Measurements from ENCODE around the gene ANK2. TPM values are rescaled to one million over a fixed set of nuclear protein-coding genes. Genes with fewer than 3 reads are reported as not detected.

ANK2 gene
- total RNA-seq, 3 donors from 2014 or later: 7.6 to 69.3 (median 21.0) TPM

GRCh38 chr4:113031212-113031611 lies 18.2 kb upstream of the ANK2 start:
- ATAC-seq (no peak), DNase-seq (no peak)
- Histone ChIP-seq H3K36me3 (ENCODE audit: low read depth) (no peaks in the 10 kb centered on the region), H3K4me3 (no peak overlapping the region), H3K4me1 (ENCODE audit: low read depth) (no peaks in the 10 kb centered on the region), H3K9me3 (no peaks in the 10 kb centered on the region)
- intact Hi-C loops (cut with DNase I, micrococcal nuclease): no loop called here
- no peak for TF ChIP-seq CTCF (IDR thresholded peaks at IDR 0.05)

- H3K4me3 ChIP-seq: no peak overlapping the region
- no peaks in the 10 kb centered on the region for H3K36me3 ChIP-seq (ENCODE audit: low read depth)
- intact Hi-C loops (cut with DNase I, micrococcal nuclease): no loop called here
- DNase-seq: no peak
- no peak for TF ChIP-seq CTCF (IDR thresholded peaks at IDR 0.05)
- H3K4me1 ChIP-seq (ENCODE audit: low read depth): no peaks in the 10 kb centered on the region
- no peaks in the 10 kb centered on the region for H3K9me3 ChIP-seq
- no peak for ATAC-seq
Observed at GRCh38 chr4:113040793-113041192, 8.7 kb upstream of the ANK2 start.

- no peak for TF ChIP-seq CTCF (IDR thresholded peaks at IDR 0.05)
- ATAC-seq (no peak), DNase-seq (no peak)
- Histone ChIP-seq H3K4me3 (no peak overlapping the region), H3K4me1 (ENCODE audit: low read depth) (no peaks in the 10 kb centered on the region), H3K9me3 (no peaks in the 10 kb centered on the region), H3K36me3 (ENCODE audit: low read depth) (no peaks in the 10 kb centered on the region)
- intact Hi-C loops (cut with DNase I, micrococcal nuclease): no loop called here
Observed at GRCh38 chr4:113042502-113042901, 7.0 kb upstream of the ANK2 start.

DNA sequence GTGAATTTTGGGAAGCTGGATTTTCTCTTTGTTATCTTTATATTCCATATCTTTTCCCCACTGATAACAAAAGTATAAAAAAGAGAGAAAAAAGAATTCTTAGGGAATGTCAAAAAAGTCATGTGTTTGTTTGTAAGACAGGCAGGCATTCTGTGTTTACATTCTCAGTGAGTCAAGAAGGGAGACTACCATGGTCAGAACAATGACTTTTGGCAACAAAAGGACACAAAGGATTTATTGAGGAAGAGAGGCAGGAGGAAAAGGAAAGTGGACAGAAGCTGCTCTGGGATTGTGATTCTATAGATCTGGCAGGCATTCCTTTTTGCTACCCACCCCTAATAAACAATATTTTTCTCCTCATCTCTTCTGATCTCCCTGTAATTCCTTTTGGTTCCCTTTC lies 5.9 kb upstream of the ANK2 start:
- intact Hi-C loops (cut with DNase I, micrococcal nuclease): no loop called here
- Histone ChIP-seq H3K4me1 (ENCODE audit: low read depth) (no peaks in the 10 kb centered on the region), H3K4me3 (no peak overlapping the region), H3K9me3 (no peaks in the 10 kb centered on the region), H3K36me3 (ENCODE audit: low read depth) (no peaks in the 10 kb centered on the region)
- DNase-seq (no peak), ATAC-seq (no peak)
- no peak for TF ChIP-seq CTCF (IDR thresholded peaks at IDR 0.05)

DNA sequence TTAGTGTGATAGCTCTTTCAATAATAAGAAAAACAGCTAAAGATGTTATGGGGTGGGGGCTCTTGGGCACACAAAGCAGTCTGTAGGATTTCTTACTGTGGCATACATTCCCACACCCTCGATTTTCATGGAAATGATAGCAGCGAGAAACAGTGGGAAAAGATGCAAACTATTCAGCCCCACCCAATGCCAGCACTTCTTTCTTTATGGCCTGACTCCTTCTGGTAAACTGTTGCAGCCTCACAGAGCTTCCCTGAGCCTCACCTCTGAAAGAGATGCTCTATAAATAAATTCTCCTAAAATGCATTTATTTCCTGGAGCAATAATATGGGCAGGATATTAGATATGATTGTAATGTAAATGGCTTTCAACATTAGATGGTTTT lies 910 bp downstream of the ANK2 start:
- ATAC-seq: no peak
- intact Hi-C loops (cut with DNase I, micrococcal nuclease): no loop called here
- Histone ChIP-seq H3K36me3 (ENCODE audit: low read depth) (no peaks in the 10 kb centered on the region), H3K9me3 (no peaks in the 10 kb centered on the region), H3K4me3 (no peak overlapping the region), H3K4me1 (ENCODE audit: low read depth) (no peaks in the 10 kb centered on the region)
- no peak for TF ChIP-seq CTCF (IDR thresholded peaks at IDR 0.05)
- no peak for DNase-seq

DNA sequence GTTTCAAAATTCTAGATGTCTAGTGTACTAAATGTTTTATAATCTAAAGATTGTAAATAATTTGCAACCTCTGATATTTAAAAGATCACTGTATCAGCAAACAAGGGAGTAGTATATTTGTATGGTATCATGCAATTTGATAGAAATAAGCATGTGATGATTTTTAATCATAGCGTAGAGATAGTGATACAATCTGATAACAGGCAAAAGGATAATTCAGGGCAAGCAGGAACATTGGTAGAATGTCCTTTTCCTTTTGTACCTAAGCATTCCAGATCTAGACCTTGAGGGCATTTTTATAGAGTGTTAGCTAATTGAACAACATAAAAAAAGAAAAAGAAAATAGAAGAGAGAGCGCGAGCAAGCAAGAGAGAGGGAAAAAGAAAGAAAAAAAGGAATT lies 1.4 kb downstream of the ANK2 start:
- intact Hi-C loops (cut with DNase I, micrococcal nuclease): no loop called here
- Histone ChIP-seq H3K4me1 (ENCODE audit: low read depth) (no peaks in the 10 kb centered on the region), H3K36me3 (ENCODE audit: low read depth) (no peaks in the 10 kb centered on the region), H3K4me3 (no peak overlapping the region), H3K9me3 (no peaks in the 10 kb centered on the region)
- DNase-seq (no peak), ATAC-seq (no peak)
- TF ChIP-seq CTCF (IDR thresholded peaks at IDR 0.05): no peak

Data from mucosa of descending colon (tissue), 3 donors.